K562 (cell line): ENCODE measurements around the gene ATP6V0E2.

Experiments
- CC2D1A ChIP-seq: fragments of 450-650 bp; IDR thresholded peaks from 2 replicates; pipeline ENCODE4 v1.6.1; 2017; ENCODE audit warnings: mild to moderate bottlenecking
- FOXP1 ChIP-seq: sonication (generic); formaldehyde crosslinking; IDR thresholded peaks from 2 replicates; pipeline ENCODE4 v1.8.0; 2022; ENCODE audit warnings: mild to moderate bottlenecking, missing genetic modification reagents
- NRF1 ChIP-seq, 2 experiments: fragments of 450-650 bp; IDR thresholded peaks in 1 of 2; conservative IDR thresholded peaks in 1 of 2; 2 replicates each; pipeline ENCODE4 v1.6.1; 2014; ENCODE audit warnings: mild to moderate bottlenecking in 2 of 2
- SP2 ChIP-seq: IDR thresholded peaks from 2 replicates; pipeline ENCODE4 v1.6.1; 2011; ENCODE audit warnings: mild to moderate bottlenecking, low read depth, low read length, moderate library complexity; ENCODE audit not compliant: poor library complexity, severe bottlenecking; ENCODE audit errors: extremely low read depth
- ZC3H4 ChIP-seq: sonication (generic); formaldehyde crosslinking; IDR thresholded peaks from 2 replicates; pipeline ENCODE4 v1.9.0; 2021; ENCODE audit warnings: missing genetic modification reagents, borderline replicate concordance
- TF ChIP-seq, protein P1 (sequence below): fragments of 450-650 bp; IDR thresholded peaks from 2 replicates; pipeline ENCODE4 v1.6.1; 2018; ENCODE audit not compliant: partially characterized antibody
- TF ChIP-seq, protein P2 (sequence below): sonication (generic); formaldehyde crosslinking; IDR thresholded peaks from 2 replicates; pipeline ENCODE4 v1.8.1; 2023; ENCODE audit warnings: mild to moderate bottlenecking, missing genetic modification reagents
- TF ChIP-seq, protein P3 (sequence below): fragments of 450-650 bp; IDR thresholded peaks from 2 replicates; pipeline ENCODE4 v1.6.1; 2016; ENCODE audit warnings: mild to moderate bottlenecking, moderate library complexity

DNA sequence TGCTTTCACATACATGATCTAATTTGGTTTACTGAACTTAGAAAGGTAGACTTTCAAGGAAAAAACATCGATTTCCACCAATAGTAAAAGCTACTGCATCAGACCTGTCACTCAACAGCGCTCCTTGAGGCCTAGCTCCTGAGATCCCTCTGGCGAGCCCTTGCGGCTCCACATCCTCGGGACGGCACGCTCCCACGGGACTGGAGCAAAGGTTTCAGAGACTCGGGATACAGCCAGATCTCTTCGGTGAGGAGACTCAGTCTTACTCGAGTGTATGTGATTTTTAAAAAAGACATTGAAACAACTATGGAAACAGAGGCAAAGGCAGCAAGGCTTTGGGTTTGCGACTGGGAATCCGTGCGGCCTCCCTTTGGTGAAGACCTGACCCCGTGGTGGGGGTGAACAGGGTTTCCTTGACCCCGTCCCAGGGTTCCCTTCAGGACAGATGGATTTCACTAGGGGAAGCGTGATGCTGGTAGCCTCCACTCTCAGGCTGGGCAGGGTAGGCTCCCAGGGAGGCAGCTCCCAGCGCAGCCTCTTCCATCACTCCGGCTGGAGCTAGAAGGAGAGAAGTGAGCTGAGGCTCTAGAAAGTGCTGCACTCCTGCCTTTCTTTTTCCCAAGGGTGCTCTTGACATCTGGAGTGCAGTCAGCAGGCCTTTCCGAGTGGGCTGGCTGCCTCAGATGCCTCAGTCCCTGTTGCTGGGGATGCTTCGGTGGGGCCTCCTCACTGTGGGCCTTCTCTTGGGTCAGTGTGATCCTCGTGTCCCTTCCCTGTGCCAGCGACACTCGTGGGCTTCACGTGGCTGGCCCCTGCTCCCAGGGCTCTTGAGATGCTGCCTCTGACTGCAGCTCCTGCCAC lies 5.8 kb upstream of the ATP6V0E2 start:
- TF ChIP-seq, protein P1, sequence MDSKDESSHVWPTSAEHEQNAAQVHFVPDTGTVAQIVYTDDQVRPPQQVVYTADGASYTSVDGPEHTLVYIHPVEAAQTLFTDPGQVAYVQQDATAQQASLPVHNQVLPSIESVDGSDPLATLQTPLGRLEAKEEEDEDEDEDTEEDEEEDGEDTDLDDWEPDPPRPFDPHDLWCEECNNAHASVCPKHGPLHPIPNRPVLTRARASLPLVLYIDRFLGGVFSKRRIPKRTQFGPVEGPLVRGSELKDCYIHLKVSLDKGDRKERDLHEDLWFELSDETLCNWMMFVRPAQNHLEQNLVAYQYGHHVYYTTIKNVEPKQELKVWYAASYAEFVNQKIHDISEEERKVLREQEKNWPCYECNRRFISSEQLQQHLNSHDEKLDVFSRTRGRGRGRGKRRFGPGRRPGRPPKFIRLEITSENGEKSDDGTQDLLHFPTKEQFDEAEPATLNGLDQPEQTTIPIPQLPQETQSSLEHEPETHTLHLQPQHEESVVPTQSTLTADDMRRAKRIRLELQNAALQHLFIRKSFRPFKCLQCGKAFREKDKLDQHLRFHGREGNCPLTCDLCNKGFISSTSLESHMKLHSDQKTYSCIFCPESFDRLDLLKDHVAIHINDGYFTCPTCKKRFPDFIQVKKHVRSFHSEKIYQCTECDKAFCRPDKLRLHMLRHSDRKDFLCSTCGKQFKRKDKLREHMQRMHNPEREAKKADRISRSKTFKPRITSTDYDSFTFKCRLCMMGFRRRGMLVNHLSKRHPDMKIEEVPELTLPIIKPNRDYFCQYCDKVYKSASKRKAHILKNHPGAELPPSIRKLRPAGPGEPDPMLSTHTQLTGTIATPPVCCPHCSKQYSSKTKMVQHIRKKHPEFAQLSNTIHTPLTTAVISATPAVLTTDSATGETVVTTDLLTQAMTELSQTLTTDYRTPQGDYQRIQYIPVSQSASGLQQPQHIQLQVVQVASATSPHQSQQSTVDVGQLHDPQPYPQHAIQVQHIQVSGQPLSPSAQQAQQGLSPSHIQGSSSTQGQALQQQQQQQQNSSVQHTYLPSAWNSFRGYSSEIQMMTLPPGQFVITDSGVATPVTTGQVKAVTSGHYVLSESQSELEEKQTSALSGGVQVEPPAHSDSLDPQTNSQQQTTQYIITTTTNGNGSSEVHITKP = no peak
- no peak for TF ChIP-seq NRF1 (conservative IDR thresholded peaks at IDR 0.05 in 1 of 2, IDR thresholded peaks at IDR 0.05 in 1 of 2)
- no peak for TF ChIP-seq CC2D1A
- TF ChIP-seq, protein P2, sequence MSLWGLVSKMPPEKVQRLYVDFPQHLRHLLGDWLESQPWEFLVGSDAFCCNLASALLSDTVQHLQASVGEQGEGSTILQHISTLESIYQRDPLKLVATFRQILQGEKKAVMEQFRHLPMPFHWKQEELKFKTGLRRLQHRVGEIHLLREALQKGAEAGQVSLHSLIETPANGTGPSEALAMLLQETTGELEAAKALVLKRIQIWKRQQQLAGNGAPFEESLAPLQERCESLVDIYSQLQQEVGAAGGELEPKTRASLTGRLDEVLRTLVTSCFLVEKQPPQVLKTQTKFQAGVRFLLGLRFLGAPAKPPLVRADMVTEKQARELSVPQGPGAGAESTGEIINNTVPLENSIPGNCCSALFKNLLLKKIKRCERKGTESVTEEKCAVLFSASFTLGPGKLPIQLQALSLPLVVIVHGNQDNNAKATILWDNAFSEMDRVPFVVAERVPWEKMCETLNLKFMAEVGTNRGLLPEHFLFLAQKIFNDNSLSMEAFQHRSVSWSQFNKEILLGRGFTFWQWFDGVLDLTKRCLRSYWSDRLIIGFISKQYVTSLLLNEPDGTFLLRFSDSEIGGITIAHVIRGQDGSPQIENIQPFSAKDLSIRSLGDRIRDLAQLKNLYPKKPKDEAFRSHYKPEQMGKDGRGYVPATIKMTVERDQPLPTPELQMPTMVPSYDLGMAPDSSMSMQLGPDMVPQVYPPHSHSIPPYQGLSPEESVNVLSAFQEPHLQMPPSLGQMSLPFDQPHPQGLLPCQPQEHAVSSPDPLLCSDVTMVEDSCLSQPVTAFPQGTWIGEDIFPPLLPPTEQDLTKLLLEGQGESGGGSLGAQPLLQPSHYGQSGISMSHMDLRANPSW (CRISPR knock-in tag) = no peak
- no peak for TF ChIP-seq SP2
- TF ChIP-seq, protein P3, sequence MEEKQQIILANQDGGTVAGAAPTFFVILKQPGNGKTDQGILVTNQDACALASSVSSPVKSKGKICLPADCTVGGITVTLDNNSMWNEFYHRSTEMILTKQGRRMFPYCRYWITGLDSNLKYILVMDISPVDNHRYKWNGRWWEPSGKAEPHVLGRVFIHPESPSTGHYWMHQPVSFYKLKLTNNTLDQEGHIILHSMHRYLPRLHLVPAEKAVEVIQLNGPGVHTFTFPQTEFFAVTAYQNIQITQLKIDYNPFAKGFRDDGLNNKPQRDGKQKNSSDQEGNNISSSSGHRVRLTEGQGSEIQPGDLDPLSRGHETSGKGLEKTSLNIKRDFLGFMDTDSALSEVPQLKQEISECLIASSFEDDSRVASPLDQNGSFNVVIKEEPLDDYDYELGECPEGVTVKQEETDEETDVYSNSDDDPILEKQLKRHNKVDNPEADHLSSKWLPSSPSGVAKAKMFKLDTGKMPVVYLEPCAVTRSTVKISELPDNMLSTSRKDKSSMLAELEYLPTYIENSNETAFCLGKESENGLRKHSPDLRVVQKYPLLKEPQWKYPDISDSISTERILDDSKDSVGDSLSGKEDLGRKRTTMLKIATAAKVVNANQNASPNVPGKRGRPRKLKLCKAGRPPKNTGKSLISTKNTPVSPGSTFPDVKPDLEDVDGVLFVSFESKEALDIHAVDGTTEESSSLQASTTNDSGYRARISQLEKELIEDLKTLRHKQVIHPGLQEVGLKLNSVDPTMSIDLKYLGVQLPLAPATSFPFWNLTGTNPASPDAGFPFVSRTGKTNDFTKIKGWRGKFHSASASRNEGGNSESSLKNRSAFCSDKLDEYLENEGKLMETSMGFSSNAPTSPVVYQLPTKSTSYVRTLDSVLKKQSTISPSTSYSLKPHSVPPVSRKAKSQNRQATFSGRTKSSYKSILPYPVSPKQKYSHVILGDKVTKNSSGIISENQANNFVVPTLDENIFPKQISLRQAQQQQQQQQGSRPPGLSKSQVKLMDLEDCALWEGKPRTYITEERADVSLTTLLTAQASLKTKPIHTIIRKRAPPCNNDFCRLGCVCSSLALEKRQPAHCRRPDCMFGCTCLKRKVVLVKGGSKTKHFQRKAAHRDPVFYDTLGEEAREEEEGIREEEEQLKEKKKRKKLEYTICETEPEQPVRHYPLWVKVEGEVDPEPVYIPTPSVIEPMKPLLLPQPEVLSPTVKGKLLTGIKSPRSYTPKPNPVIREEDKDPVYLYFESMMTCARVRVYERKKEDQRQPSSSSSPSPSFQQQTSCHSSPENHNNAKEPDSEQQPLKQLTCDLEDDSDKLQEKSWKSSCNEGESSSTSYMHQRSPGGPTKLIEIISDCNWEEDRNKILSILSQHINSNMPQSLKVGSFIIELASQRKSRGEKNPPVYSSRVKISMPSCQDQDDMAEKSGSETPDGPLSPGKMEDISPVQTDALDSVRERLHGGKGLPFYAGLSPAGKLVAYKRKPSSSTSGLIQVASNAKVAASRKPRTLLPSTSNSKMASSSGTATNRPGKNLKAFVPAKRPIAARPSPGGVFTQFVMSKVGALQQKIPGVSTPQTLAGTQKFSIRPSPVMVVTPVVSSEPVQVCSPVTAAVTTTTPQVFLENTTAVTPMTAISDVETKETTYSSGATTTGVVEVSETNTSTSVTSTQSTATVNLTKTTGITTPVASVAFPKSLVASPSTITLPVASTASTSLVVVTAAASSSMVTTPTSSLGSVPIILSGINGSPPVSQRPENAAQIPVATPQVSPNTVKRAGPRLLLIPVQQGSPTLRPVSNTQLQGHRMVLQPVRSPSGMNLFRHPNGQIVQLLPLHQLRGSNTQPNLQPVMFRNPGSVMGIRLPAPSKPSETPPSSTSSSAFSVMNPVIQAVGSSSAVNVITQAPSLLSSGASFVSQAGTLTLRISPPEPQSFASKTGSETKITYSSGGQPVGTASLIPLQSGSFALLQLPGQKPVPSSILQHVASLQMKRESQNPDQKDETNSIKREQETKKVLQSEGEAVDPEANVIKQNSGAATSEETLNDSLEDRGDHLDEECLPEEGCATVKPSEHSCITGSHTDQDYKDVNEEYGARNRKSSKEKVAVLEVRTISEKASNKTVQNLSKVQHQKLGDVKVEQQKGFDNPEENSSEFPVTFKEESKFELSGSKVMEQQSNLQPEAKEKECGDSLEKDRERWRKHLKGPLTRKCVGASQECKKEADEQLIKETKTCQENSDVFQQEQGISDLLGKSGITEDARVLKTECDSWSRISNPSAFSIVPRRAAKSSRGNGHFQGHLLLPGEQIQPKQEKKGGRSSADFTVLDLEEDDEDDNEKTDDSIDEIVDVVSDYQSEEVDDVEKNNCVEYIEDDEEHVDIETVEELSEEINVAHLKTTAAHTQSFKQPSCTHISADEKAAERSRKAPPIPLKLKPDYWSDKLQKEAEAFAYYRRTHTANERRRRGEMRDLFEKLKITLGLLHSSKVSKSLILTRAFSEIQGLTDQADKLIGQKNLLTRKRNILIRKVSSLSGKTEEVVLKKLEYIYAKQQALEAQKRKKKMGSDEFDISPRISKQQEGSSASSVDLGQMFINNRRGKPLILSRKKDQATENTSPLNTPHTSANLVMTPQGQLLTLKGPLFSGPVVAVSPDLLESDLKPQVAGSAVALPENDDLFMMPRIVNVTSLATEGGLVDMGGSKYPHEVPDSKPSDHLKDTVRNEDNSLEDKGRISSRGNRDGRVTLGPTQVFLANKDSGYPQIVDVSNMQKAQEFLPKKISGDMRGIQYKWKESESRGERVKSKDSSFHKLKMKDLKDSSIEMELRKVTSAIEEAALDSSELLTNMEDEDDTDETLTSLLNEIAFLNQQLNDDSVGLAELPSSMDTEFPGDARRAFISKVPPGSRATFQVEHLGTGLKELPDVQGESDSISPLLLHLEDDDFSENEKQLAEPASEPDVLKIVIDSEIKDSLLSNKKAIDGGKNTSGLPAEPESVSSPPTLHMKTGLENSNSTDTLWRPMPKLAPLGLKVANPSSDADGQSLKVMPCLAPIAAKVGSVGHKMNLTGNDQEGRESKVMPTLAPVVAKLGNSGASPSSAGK = no peak
- no peak for TF ChIP-seq ZC3H4 (CRISPR knock-in tag)
- no peak for TF ChIP-seq FOXP1
